WERI-Rb-1 (cell line): ENCODE measurements around the gene DNMBP.
"Not testable (repeated sequence)": the region's sequence is repeated elsewhere in the genome, so short reads cannot be mapped to it uniquely, and the experiment has no call there.

Source experiments
- DNase-seq: peaks from one replicate; pipeline ENCODE4 v3.0.0-alpha.2; 2020
- H3K27ac ChIP-seq: fragments of 250-450 bp; sonication (Bioruptor Pico); 2 replicates; pipeline ENCODE4 v1.5.1; 2020; ENCODE audit warnings: mild to moderate bottlenecking, moderate library complexity
- H3K27me3 ChIP-seq: fragments of 250-450 bp; sonication (Bioruptor Pico); 2 replicates; pipeline ENCODE4 v1.5.1; 2021; ENCODE audit warnings: mild to moderate bottlenecking, low read depth, moderate library complexity; ENCODE audit not compliant: insufficient read depth, severe bottlenecking
- H3K36me3 ChIP-seq: fragments of 250-450 bp; sonication (Bioruptor Pico); 2 replicates; pipeline ENCODE4 v1.5.1; 2020; ENCODE audit warnings: mild to moderate bottlenecking, moderate library complexity
- H3K4me3 ChIP-seq: 2 replicates; pipeline ENCODE4 v1.5.1; 2011; ENCODE audit warnings: low read depth, mild to moderate bottlenecking, control low read depth, low read length
- H3K9me3 ChIP-seq: fragments of 250-450 bp; sonication (Bioruptor Pico); 2 replicates; pipeline ENCODE4 v1.5.1; 2021; ENCODE audit warnings: mild to moderate bottlenecking, moderate library complexity; ENCODE audit not compliant: severe bottlenecking
- TF ChIP-seq, protein P1 (sequence below): IDR thresholded peaks from 2 replicates; pipeline ENCODE4 v1.5.1; 2011; ENCODE audit warnings: low read depth, mild to moderate bottlenecking, control low read depth, inconsistent platforms, low read length

Gene DNMBP

DNA sequence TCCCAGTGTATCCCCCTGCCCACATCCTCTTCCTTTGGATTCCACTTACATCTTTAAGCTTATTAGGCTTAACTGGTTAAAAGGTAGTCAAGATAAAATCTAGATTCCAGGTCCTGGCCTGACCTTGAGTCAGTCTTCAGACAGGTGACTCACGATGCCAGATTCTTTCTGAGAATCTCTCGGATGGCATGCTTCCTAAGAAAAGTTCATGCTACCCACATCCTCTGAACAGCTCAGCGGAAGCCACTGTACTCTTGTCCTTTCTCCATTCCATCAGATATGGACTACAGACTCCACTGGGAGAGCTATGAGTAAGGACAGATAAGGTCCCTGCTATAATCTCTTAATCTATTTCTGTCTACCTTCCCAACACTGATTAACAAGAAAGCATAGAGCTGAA is 43.4 kb downstream of the DNMBP start:
- Histone ChIP-seq H3K36me3 (peaks cover 16% of the 10 kb centered on the region), H3K27ac (no peak overlapping the region; the same call in 1 of the 2 replicates), H3K4me3 (no peak overlapping the region), H3K9me3 (no peaks in the 10 kb centered on the region), H3K27me3 (no peaks in the 10 kb centered on the region)
- TF ChIP-seq, protein P1, sequence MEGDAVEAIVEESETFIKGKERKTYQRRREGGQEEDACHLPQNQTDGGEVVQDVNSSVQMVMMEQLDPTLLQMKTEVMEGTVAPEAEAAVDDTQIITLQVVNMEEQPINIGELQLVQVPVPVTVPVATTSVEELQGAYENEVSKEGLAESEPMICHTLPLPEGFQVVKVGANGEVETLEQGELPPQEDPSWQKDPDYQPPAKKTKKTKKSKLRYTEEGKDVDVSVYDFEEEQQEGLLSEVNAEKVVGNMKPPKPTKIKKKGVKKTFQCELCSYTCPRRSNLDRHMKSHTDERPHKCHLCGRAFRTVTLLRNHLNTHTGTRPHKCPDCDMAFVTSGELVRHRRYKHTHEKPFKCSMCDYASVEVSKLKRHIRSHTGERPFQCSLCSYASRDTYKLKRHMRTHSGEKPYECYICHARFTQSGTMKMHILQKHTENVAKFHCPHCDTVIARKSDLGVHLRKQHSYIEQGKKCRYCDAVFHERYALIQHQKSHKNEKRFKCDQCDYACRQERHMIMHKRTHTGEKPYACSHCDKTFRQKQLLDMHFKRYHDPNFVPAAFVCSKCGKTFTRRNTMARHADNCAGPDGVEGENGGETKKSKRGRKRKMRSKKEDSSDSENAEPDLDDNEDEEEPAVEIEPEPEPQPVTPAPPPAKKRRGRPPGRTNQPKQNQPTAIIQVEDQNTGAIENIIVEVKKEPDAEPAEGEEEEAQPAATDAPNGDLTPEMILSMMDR = no peak
- peak; percentile 59 for DNase-seq

DNA sequence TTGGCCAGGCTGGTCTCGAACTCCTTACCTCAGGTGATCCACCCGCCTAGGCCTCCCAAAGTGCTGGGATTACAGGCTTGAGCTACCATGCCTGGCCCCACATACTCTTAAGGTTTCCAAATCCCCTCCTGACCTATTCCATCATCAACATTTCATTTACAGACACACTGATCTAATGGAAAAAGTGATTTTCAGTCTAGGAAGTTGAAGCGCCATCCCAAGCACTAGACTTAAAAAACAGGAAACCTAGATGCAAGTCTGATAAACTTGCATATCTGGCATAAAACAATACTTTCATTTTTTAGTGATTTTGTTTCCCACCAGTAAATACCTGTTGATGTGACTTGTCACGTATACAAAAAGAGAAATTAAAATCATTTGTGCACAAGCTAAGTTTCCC is 44.0 kb downstream of the DNMBP start:
- H3K9me3 ChIP-seq = no peaks in the 10 kb centered on the region
- no peak overlapping the region; the same call in 1 of the 2 replicates for H3K27ac ChIP-seq
- H3K27me3 ChIP-seq = no peaks in the 10 kb centered on the region
- no peak for DNase-seq
- TF ChIP-seq, protein P1 = no peak
- H3K36me3 ChIP-seq = peaks cover 13% of the 10 kb centered on the region
- H3K4me3 ChIP-seq = no peak overlapping the region

DNA sequence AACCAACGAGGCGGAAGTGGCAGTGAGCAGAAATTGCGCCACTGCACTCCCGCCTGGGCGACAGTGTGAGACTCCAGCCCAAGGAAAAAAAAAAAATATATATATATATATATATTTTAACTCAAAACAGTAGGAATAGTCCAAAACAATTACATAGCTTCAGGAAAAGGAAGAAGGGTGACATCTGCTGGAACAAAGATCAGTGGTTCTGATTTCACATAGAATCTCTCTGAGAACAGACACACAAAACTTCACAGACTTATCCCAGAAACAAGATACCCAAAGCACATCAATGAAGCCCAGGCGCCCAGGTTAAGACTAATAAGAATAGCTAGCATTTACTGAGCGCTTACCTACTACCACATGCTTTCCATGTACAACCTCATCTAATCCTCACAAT is 45.0 kb downstream of the DNMBP start:
- H3K27ac ChIP-seq = no peak overlapping the region
- peaks cover 5% of the 10 kb centered on the region; the same call in 1 of the 2 replicates for H3K36me3 ChIP-seq
- no peaks in the 10 kb centered on the region for H3K27me3 ChIP-seq
- TF ChIP-seq, protein P1 = 0 out of 2 replicates have a peak, but pooled peaks have one; percentile 7
- no peaks in the 10 kb centered on the region for H3K9me3 ChIP-seq
- H3K4me3 ChIP-seq = no peak overlapping the region
- no peak for DNase-seq

DNA sequence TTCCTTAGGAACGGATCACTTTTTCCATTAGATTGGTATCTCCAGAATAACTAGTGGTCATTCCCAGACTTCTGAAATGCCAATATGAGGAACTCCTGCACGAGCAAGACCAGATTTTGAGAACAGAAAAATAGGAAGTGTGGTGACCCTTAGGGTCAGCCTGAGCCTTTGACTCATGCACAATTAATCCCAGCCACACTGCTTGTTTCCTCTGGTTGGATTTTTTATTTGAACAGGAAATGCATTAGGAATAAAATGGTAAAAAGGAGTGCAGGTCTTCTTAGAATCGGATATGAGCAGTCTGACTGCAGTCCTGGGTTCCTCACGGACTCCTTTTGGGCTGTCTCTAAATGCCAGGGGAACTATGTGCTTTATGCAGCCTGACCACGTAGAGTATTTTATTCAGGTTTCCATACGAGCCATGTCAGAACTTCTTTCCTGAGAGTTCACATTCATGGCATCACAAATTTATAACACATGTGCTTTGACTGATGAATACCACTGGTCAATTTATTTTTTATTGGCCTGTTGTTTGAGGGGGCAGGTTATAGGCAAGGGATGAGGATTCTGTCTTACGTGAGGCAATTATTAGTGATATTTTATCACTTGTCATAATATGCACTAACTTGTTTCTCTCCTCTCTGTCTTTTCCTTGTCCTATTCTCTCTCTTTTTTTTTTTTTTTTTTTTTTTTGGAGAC is 46.1 kb downstream of the DNMBP start:
- H3K36me3 ChIP-seq, H3K9me3 ChIP-seq, H3K27me3 ChIP-seq, H3K27ac ChIP-seq, H3K4me3 ChIP-seq, DNase-seq: not testable (repeated sequence)

DNA sequence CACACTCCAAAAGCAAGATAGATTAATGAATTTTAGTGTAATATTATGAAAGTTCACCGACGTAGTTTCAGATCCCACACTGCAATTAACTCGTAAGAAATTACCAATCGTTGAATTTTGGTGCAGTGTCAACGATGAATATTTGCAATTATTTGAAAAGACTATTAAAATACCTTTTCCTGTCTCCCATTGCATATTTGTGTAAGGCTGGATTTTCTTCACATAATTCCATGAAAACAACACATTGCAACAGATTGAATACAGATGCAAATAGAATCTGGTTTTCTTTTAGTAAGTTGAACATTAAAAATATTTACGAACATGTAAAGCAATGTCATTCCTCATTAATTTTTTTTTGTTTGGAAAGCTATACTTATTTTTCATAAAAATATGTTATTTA is 50.9 kb downstream of the DNMBP start:
- no peak overlapping the region for H3K4me3 ChIP-seq
- TF ChIP-seq, protein P1 = no peak
- H3K27me3 ChIP-seq = no peaks in the 10 kb centered on the region
- no peak overlapping the region for H3K27ac ChIP-seq
- peaks cover 19% of the 10 kb centered on the region for H3K36me3 ChIP-seq
- no peak for DNase-seq
- H3K9me3 ChIP-seq = no peaks in the 10 kb centered on the region

DNA sequence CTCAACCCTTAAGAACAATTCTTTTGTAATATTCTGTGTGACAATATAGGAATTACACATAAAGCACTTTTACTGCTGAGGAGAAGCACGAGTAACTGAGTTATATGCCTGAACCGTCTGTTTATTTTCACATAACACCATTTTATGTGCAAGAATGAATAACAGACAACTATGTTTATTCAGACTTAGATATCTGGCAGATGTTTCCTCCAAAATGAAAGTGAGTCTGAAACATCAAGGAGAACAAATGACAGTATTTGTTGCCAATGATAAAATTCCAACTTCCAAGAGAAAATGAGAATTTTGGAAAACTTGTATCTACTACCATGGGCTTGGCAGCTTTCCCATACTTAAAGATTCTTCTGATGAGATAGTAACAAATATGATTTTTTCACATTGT is 51.4 kb downstream of the DNMBP start:
- H3K27me3 ChIP-seq = no peaks in the 10 kb centered on the region
- DNase-seq = no peak
- no peak overlapping the region for H3K27ac ChIP-seq
- H3K36me3 ChIP-seq = peaks cover 19% of the 10 kb centered on the region
- TF ChIP-seq, protein P1 = no peak
- no peak overlapping the region for H3K4me3 ChIP-seq
- H3K9me3 ChIP-seq = no peaks in the 10 kb centered on the region

DNA sequence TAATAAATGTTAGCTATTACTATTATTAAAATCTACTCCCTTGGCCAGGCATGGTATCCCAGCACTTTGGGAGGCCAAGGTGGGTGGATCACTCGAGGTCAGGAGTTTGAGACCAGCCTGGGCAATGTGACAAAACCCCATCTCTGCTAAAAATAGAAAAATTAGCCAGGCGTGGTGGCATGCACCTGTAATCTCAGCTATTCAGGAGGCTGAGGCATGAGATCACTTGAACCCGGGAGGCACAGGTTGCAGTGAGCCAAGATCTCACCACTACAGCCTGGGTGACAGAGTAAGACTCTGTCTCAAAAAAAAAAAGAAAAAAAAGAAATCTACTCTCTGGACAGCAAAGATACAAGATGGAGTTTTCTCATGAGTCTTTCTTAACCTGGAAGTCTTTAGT is 56.2 kb downstream of the DNMBP start:
- not testable (repeated sequence) for H3K27ac ChIP-seq, H3K4me3 ChIP-seq, H3K27me3 ChIP-seq, DNase-seq, H3K9me3 ChIP-seq
- H3K36me3 ChIP-seq = peaks cover 30% of the 10 kb centered on the region
